ENCODE results near the gene SYTL3.

The SYTL3 gene

DNA sequence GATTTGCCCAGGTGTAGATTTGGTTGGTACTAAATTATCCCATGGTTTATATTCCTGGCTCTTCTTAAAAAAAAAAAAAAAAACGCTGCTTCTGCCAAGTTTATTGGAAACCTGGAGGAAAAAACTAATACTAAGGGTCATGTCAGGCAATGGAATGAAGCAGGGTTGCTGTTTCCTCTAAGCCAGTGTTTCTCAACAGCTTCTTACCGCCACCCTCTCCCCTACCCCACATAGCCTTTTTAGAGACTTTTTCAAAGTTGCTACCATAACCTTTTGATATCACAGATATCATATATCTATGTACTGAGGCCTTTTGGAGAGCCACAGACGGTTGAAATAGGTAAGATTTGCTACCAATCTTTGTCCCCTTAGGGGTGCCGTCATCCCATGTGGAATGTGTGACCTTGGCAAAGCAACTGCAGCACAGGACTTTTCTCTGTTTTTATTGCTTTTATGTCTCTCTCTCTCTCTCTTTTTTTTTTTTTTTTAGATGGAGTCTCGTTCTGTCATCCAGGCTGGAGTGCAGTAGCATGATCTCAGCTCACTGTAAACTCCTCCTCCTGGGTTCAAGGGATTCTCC lies 35.0 kb downstream of the SYTL3 start:
- no peak for TF ChIP-seq CTCF (conservative IDR thresholded peaks at IDR 0.05)
- H3K27ac ChIP-seq, result no peak overlapping the region

GRCh38 chr6:158686311-158686710 lies 36.5 kb downstream of the SYTL3 start:
- no peak for TF ChIP-seq CTCF (conservative IDR thresholded peaks at IDR 0.05)
- H3K27ac ChIP-seq, result no peak overlapping the region

- no peak for TF ChIP-seq CTCF (conservative IDR thresholded peaks at IDR 0.05)
- no peak overlapping the region for H3K27ac ChIP-seq
These were observed 37.0 kb downstream of the SYTL3 start for GRCh38 chr6:158686791-158687381.

DNA sequence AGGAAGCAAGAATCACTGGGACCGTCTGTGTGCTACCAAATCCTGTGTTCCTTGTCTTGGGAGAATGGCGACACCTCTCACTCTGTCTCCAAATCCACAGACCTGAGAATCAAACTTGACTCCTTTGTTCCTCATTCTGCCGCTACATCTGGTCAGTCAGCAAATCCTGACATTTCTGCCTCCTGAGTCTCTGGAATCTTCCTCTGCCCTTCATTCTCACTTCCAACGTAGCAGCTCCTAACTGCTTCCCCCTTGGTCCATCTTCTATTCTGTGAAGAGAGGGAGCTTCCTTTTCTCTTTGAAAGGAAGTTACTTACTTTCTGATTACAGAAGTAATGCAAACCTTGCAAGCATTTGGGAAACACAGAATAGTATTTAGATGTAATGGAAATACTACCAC lies 37.7 kb downstream of the SYTL3 start:
- no peak for TF ChIP-seq CTCF (conservative IDR thresholded peaks at IDR 0.05)

GRCh38 chr6:158688860-158689259 lies 39.0 kb downstream of the SYTL3 start:
- TF ChIP-seq CTCF (conservative IDR thresholded peaks at IDR 0.05), result no peak
- H3K27ac ChIP-seq, result no peak overlapping the region

More for the DNA sequence above, 37.7 kb downstream of the SYTL3 start:
- no peak overlapping the region for H3K27ac ChIP-seq

DNA sequence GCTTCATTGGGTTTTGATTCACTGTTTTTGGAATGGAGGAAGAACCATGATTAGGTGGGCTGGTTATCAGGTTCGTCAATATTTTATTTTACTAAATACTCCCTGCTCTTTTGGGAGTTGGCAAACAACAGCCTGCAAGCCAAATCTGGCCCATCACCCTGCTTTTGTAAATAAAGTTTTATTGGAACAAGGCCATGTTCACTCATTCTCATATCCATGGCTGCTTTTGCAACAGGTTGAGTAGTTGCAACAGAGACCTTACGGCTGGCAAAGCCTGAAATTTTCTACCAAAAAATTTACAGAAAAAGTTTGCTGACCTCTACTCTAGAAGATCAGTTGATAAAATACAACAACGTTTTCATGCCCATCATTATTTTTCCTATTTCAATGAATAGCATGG lies 45.1 kb downstream of the SYTL3 start:
- no peak for TF ChIP-seq CTCF (conservative IDR thresholded peaks at IDR 0.05)
- no peak overlapping the region for H3K27ac ChIP-seq

DNA sequence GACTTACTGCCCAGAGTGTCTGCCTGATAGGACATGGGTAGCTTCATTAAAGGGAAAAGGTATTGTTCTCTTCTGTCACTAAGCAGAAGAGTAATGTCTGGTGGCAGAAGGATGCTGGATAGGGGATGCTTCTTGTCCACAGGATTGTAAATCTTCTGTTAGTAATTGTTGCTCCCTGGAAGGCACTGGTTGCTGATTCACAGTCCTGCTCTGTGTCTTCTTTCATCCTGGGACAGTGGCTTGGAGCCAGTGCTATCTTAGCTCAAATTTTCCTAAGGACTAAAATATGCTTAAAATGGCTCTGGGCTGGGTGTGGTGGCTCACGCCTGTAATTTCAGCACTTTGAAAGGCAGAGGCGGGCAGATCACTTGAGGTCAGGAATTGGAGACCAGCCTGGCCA lies 48.0 kb downstream of the SYTL3 start:
- no peak overlapping the region for H3K27ac ChIP-seq
- no peak for TF ChIP-seq CTCF (conservative IDR thresholded peaks at IDR 0.05)
